Erythroblast (primary cell): Measurements from ENCODE around the gene KCNQ5.
"Not testable (repeated sequence)": the region's sequence is repeated elsewhere in the genome, so short reads cannot be mapped to it uniquely, and the experiment has no call there.

ENCODE experiments used
- DNase-seq, 2 experiments: peaks; one replicate each; lab custom pipeline; 2025; lab: John Stamatoyannopoulos, UW
- GATA1 ChIP-seq: IDR thresholded peaks from 2 replicates; pipeline ENCODE4 v1.6.1; 2011; ENCODE audit warnings: low read depth, mild to moderate bottlenecking, control low read depth, low read length, moderate library complexity
- POLR2A ChIP-seq: IDR thresholded peaks from 2 replicates; pipeline ENCODE4 v1.6.1; 2011; ENCODE audit warnings: mild to moderate bottlenecking, low read length

KCNQ5 gene

DNA sequence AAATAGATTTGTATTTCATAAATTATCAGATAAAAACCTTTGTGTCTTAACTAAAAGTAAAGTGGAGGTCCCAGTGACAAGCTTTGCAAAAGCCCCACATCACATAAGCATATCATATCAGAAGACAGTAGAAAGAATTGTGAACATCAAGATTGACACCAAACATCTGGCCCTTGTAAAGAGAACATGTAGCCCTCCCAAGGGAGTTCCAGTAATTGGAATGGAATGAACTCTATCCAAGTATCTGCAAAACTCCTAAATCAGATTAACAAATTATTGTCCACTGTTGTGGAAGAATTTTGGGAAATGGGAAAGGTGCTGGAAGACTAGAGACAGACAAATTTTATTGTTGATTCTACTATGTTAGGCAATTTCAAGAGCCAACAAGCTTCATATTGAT lies 268.8 kb downstream of the KCNQ5 start:
- TF ChIP-seq GATA1 (no peak), POLR2A (no peak)
- no peak for DNase-seq

DNA sequence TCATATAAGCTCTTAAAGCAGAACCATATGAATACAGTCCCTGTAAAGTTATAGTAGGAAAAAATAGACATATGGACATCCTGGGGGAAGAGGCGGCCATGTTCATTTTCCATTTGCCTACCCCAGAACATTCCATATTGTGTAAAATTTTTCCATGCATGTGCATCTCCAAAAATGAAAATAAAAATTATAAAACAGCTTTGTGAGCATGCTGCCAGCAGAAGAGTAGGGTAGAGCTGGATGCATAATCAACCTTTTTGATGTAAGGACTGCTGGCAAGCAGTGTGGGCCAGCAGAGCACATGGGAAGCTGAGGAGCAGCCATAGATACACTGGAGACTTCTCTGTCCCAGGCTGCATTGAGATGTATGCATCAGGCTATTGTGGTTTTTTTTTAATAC lies 271.0 kb downstream of the KCNQ5 start:
- TF ChIP-seq POLR2A (no peak), GATA1 (no peak)
- DNase-seq: no peak

DNA sequence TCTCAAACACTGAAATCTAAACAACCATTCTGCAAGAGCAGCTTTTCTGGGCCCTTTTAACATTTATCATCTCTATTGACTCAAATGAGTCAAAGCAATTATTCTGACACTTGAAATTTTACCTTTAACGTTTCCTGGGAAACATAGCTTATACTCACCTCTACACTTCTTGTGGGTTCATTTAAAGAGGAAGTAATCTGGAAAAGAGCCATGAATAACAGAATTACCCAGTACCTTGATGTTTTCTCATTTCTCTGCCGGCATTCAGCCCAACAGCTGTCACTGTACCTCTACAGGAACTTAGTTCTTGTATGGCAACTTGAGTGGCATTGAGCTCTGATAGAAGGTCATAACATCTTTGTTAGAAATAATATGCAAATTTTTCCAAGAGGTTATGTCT lies 272.2 kb downstream of the KCNQ5 start:
- TF ChIP-seq POLR2A (no peak), GATA1 (no peak)

DNA sequence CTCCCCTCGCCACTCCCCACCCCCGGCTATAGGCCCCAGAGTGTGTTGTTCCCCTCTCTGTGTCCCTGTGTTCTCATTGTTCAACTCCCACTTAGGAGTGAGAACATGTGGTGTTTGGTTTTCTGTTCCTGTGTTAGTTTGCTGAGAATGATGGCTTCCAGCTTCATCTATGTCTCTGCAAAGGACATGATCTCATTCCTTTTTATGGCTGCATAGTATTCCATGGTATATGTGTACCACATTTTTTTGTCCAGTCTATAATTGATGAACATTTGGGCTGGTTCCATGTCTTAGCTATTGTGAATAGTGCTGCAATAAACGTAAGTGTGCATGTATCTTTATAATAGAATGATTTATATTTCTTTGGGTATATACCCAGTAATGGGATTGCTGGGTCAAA lies 276.4 kb downstream of the KCNQ5 start:
- DNase-seq: not testable (repeated sequence)

More for the DNA sequence above, 272.2 kb downstream of the KCNQ5 start:
- no peak for DNase-seq

DNA sequence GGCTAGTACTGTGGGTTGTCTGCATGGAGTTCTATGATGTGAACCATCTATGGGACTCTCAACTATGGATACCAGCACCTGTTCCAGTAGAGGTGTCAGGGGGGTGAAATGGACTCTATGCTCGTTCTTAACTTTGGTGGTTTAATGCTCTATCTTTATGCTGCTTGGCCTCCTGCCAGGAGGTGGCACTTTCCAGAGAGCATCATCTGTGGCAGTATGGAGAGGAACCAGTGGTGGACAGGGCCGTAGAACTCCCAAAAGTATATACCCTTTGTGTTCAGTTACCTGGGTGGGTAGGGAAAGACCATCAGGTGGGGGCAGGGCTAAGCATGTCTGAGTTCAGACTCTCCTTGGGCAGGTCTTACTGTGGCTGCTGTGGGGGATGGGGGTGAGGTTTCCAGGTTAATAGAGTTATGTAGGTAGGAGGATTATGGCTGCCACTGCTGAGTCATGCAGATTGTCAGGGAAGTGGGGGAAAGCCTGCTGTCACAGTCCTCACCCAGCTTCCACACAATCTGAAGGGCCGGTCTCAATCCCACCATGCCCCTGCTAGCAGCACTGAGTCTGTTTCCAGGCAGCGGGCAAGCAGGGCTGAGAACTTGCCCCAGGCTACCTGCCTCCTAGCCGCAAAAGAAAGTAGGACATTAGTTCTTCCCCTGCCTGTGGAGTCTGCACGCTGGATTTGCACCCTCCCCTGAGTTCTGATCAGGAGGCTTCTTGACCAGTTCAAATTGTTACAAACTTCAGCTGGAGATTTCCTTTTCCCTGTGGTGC lies 284.0 kb downstream of the KCNQ5 start:
- TF ChIP-seq POLR2A (no peak), GATA1 (no peak)
- DNase-seq: no peak

DNA sequence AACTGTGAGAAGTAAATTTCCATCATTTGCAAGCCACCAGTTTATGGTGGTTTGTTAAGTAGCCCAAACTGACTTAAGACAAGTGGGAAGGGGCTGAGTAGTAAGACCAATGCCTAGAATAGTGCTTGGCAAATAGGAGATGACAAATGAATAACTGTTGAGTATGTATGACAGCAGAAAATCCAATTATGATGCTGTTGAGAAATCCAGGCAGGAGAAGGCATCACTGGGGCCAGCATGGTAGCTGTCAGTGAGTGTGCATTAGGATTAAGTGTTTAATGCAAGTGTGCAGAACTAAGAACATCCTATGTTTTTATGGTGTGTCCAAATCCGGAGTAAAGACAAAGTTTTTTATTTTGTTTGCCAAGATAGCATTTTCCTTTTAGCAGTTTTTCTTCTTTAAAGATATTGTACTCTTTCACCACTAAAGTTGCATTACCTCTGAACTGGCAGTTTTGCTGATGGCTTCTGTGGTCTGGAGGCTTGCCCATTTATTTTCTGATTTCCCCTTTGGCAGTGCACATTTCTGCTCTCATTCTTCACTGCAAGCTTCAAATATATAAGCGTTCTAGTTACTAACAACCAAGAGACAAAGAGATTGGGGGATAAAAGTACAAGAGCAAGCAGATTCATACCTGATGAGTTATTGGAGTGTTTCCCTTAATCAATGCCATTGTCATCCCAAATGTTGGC lies 289.7 kb downstream of the KCNQ5 start:
- no peak for DNase-seq
- no peak for TF ChIP-seq GATA1
- no peak for TF ChIP-seq POLR2A

DNA sequence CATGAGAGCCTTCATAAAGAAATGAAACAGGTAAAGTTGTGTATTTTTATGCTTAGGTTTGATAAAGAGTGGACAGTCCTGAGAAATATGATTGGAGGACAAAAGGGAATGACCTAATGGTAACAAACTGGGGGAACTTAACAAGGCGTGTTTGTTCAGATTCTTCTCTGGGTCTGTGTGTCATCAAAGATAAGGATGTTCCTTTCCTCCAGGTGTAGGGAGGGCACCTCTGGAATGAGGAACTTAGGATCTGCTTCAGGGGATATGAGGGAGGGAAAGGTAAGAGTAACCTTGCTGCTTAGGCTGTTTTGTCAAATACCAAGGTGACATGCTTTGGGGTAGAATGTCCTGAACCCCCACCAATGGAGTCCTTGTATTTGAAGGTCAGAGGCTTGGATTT lies 291.9 kb downstream of the KCNQ5 start:
- no peak for TF ChIP-seq GATA1
- TF ChIP-seq POLR2A: no peak

DNA sequence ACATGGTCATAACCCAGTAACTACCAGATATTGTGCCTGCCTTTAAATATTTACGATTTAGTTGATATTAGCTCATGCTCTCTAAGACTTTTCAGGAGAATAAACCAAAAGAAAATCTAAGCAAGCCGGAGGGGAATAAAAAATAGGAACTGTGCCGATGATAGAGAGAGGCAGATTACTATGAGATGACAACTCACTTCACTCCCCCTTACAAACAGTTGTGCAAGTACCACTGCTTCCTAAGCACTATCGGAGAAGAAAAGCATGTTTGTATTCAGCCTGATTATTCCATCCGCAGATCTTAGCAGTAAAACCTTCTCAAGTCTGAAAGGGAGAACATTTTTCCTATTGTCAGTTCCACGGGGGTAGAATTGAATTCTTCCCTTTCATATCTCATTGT lies 294.4 kb downstream of the KCNQ5 start:
- DNase-seq: no peak

More for the DNA sequence above, 291.9 kb downstream of the KCNQ5 start:
- DNase-seq: no peak

DNA sequence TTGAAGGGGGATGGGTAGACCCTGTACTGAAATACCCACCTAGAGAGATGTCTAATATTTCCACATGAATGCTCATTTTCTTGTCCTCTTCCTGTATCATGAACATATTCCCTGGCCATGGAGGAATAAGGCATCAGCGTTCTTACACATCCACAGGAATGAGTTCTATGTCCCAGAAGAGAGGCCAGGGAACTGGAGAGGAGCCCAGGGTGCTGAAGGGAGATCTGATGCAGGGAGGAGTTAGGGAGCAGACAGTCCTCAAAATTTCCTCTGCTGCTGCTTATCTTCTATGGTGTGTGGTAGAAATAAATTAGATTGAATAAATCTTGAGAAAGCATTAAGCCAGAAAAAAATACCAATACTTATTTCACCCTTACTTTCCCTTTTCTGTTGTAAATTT lies 295.0 kb downstream of the KCNQ5 start:
- no peak for TF ChIP-seq GATA1
- TF ChIP-seq POLR2A: no peak
- DNase-seq: no peak

More for the DNA sequence above, 294.4 kb downstream of the KCNQ5 start:
- no peak for TF ChIP-seq GATA1
- TF ChIP-seq POLR2A: no peak

DNA sequence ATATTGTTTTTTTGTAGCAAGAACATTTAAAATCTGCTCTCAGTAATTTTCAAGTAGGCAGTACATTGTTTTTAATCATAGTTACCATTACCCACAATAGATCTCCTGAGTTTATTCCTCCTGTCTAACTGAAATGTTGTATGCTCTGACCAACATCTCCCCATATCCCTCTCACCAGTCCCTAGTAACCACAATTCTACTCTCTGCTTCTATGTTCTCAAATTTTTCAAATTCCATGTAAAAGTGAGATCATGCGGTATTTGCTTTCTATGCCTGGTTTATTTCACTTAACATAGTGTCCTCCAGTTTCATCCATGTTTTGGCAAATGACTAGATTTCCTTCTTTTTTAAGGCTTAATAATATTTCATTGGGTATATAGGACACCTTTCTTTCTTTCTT lies 300.5 kb downstream of the KCNQ5 start:
- TF ChIP-seq POLR2A (no peak), GATA1 (no peak)
- DNase-seq: no peak

DNA sequence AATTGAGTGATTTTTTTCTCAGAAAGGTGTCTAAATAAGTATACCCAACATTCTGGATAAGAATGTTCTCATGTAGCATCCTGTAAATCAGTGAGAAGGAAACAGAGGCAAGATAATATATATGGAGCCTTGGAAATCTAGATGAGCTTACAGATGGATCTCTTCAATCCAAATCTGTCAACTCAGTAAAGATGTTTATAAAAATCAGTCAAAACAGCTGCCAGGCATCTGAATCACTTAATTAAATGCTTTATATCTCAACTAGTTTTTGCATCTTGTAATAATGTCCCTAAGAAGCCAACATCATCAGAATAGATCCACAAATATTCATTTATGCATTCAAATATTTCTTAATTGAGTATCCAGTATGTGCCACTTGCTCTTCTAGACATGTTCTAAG lies 303.3 kb downstream of the KCNQ5 start:
- DNase-seq: no peak
- TF ChIP-seq POLR2A: no peak
- no peak for TF ChIP-seq GATA1

DNA sequence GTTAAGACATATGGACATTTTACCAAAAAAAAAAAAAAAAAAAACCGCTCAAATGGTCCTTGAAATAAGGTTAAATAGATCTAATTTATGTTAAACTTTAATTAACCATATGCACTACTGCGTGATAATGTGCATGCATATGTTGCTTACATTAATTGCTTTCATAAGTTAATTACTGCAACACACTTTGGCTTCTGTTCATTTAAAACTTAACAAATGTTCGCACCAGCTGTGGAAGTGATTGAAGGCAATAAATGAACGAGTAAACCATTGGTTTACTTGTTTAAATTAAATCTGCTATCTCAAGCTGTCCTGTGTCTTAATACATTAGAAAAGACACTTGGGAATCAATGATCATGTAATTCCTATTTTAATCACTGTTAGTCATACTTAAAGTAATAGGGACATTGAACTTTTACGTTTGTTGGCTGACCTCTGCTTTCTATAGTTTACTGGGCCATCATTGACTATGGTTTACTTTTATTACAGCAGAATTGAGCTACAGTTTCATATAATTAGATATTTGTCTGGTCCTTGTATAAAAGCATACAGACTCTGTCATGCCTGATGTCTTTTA lies 308.8 kb downstream of the KCNQ5 start:
- DNase-seq: no peak
- TF ChIP-seq GATA1 (no peak), POLR2A (no peak)

DNA sequence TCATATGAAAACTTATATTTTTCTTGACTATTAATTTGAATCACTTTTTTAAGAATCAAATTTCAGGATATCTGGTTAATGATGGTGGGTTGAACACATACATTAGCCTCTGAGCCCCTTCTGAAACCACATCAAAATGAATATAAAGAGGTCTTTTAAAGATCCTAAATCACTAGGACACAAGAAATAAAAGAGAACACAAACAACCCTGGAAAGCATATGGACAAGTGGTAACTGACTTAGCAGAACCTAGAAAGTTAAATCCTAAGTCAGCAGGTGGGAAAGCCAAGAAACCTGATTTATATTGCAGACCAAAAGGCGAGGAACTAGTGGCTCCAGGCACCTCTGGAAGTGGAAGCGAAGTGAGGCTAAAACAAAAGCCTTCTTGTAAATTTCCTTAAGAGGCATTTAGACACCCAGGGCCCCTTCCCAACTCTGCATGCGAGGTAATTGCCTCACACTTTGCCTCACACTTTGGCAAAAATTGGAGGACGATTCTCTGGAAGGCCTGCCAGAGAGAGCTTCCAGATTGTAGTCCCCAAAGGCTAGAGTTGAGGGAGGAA lies 309.5 kb downstream of the KCNQ5 start:
- no peak for DNase-seq
- TF ChIP-seq POLR2A: no peak
- no peak for TF ChIP-seq GATA1

DNA sequence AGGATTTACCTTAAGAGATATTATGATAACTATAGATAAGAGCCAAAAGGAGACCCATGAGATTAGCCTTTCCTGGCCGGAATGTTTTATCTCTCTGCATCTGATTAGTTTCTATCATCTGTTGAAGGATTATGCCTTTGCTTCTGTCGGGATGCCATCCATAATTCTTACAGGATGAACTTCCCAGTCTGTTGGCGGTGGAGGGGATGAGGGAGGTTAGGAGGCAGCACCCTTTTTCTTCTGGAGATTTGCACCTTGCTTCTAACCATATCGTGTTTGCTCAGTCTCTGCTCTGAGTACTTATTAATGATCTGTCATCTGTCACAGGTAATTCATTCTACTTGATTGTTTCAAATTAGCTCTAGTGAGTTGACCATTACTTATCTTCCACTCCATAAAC lies 311.4 kb downstream of the KCNQ5 start:
- no peak for DNase-seq
- TF ChIP-seq POLR2A (no peak), GATA1 (no peak)
